DMS79 (cell line): ENCODE data around the gene RNF222.
A peak's percentile ranks its signal among the peaks of the same experiment; 100 is the strongest.

Source experiments
- DNase-seq: peaks from one replicate; lab custom pipeline; 2025; lab: John Stamatoyannopoulos, UW

Gene RNF222

GRCh38 chr17:8397636-8398035 is at the start of gene RNF222:
Gene RNF222, minus strand, starts transcription at chr17:8397827. Its CDS starts 4,366 bp downstream, at chr17:8393461.
- no peak for DNase-seq

- no peak for DNase-seq
Measured at GRCh38 chr17:8445536-8445935, 47.9 kb upstream of the RNF222 start.

- DNase-seq = no peak
Measured at GRCh38 chr17:8444494-8444893, 46.9 kb upstream of the RNF222 start.

GRCh38 chr17:8443756-8444155 is 46.1 kb upstream of the RNF222 start:
- DNase-seq = no peak

GRCh38 chr17:8442310-8442709 is 44.7 kb upstream of the RNF222 start:
- no peak for DNase-seq

GRCh38 chr17:8441690-8442089 is 44.1 kb upstream of the RNF222 start:
- no peak for DNase-seq

GRCh38 chr17:8439681-8440080 is 42.1 kb upstream of the RNF222 start:
- no peak for DNase-seq

GRCh38 chr17:8438441-8438840 is 40.8 kb upstream of the RNF222 start:
- DNase-seq = no peak

- DNase-seq = no peak
Measured at GRCh38 chr17:8436844-8437171, 39.2 kb upstream of the RNF222 start.

- DNase-seq = no peak
Measured at GRCh38 chr17:8436169-8436843, 38.7 kb upstream of the RNF222 start.

- DNase-seq = peak; percentile 67
Measured at GRCh38 chr17:8435245-8436168, 37.9 kb upstream of the RNF222 start, which contains the start of gene NDEL1. Gene NDEL1, plus strand, starts transcription at chr17:8435884. Its CDS starts 8,388 bp downstream, at chr17:8444272.

GRCh38 chr17:8430966-8431365 is 33.3 kb upstream of the RNF222 start:
- no peak for DNase-seq

GRCh38 chr17:8426802-8427201 is 29.2 kb upstream of the RNF222 start:
- DNase-seq = no peak

- DNase-seq = no peak
Measured at GRCh38 chr17:8426094-8426720, 28.6 kb upstream of the RNF222 start.

GRCh38 chr17:8421571-8421970 is 23.9 kb upstream of the RNF222 start:
- no peak for DNase-seq

- no peak for DNase-seq
Measured at GRCh38 chr17:8420041-8420934, 22.7 kb upstream of the RNF222 start.

GRCh38 chr17:8419305-8419704 is 21.7 kb upstream of the RNF222 start:
- DNase-seq = no peak

- no peak for DNase-seq
Measured at GRCh38 chr17:8418471-8418870, 20.8 kb upstream of the RNF222 start.

GRCh38 chr17:8417806-8418205 is 20.2 kb upstream of the RNF222 start:
- no peak for DNase-seq

- no peak for DNase-seq
Measured at GRCh38 chr17:8413938-8414337, 16.3 kb upstream of the RNF222 start.

GRCh38 chr17:8413328-8413727 is 15.7 kb upstream of the RNF222 start:
- DNase-seq = no peak

GRCh38 chr17:8412089-8412488 is 14.5 kb upstream of the RNF222 start:
- DNase-seq = no peak
